Measurements from ENCODE around the gene C2orf72.
A peak's percentile ranks its signal among the peaks of the same experiment; 100 is the strongest.
"Not testable (repeated sequence)": the region's sequence is repeated elsewhere in the genome, so short reads cannot be mapped to it uniquely, and the experiment has no call there.

Gene C2orf72

GRCh38 chr2:231047274-231047922 is 10.1 kb downstream of the C2orf72 start:
- DNase-seq, result no peak

GRCh38 chr2:231047923-231048915 is 10.9 kb downstream of the C2orf72 start:
- no peak for DNase-seq

GRCh38 chr2:231049286-231050017 is 12.1 kb downstream of the C2orf72 start:
- no peak for DNase-seq

GRCh38 chr2:231050018-231050901 is 12.9 kb downstream of the C2orf72 start:
- no peak for DNase-seq

- no peak for DNase-seq
These were observed 13.8 kb downstream of the C2orf72 start for GRCh38 chr2:231051116-231051515.

GRCh38 chr2:231052494-231053451 is 15.4 kb downstream of the C2orf72 start:
- DNase-seq, result peak; percentile 65

- no peak for DNase-seq
These were observed 16.5 kb downstream of the C2orf72 start for GRCh38 chr2:231053846-231054245.

- DNase-seq, result peak; percentile 81
These were observed 19.4 kb downstream of the C2orf72 start, which contains the start of gene PSMD1 for GRCh38 chr2:231056453-231057416. TSS of gene PSMD1 (plus strand) at chr2:231056867. CDS start at chr2:231057026, 159 bp downstream.

- DNase-seq, result no peak
These were observed 20.3 kb downstream of the C2orf72 start for GRCh38 chr2:231057590-231057989.

- no peak for DNase-seq
These were observed 21.6 kb downstream of the C2orf72 start for GRCh38 chr2:231058761-231059550.

- DNase-seq, result no peak
These were observed 22.4 kb downstream of the C2orf72 start for GRCh38 chr2:231059756-231060155.

- DNase-seq, result no peak
These were observed 25.5 kb downstream of the C2orf72 start for GRCh38 chr2:231062776-231063175.

- no peak for DNase-seq
These were observed 26.0 kb downstream of the C2orf72 start for GRCh38 chr2:231063347-231063746.

GRCh38 chr2:231065966-231066365 is 28.6 kb downstream of the C2orf72 start:
- DNase-seq, result no peak

GRCh38 chr2:231067531-231067930 is 30.2 kb downstream of the C2orf72 start:
- not testable (repeated sequence) for DNase-seq

GRCh38 chr2:231068525-231069222 is 31.4 kb downstream of the C2orf72 start:
- DNase-seq, result no peak

GRCh38 chr2:231069379-231070054 is 32.2 kb downstream of the C2orf72 start:
- DNase-seq, result no peak

- DNase-seq, result no peak
These were observed 47.2 kb downstream of the C2orf72 start for GRCh38 chr2:231084565-231084964.
